Measurements from ENCODE around the gene CAMK2A. TPM values are rescaled to one million over a fixed set of nuclear protein-coding genes. Genes with fewer than 3 reads are reported as not detected.

The CAMK2A gene
- total RNA-seq, 1 experiment from 2014 or later = 0.13 TPM

DNA sequence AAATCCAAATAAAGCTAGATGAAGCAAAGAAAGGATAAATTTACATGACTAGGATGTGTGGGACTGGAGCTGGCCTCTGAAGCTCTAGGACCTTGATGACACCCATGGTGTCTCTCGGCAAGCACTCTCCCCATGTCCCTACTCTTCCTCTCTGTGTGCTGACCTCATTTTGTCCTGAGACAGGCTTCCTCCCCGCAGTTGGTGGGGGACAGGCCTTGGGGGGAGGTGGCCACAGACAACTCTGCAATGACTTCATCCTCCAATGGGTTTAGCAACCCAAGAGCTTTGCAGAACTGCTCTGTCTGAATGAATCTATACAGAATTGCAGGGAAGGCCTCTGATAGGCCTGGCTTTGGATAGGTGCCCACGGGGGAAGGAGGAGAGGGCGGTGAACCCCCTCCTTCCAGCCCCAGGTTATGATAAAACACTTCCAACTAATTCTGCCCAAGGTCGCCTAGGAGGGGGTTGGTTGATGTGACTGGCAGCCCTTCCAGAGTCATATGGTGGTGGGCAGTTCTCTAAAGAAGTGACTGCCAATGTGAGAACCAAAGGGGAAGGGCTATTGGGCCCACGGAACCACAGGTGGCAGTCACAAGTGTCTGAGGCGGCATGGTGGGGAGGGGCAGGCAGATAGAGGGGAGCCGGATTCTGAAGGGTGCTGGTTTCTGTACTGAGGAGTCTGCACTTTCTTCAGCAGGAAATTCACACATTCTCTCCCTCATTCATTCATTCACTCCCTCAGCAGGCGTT is 93.7 kb downstream of the CAMK2A start:
- H3K4me3 ChIP-seq = no peak overlapping the region

DNA sequence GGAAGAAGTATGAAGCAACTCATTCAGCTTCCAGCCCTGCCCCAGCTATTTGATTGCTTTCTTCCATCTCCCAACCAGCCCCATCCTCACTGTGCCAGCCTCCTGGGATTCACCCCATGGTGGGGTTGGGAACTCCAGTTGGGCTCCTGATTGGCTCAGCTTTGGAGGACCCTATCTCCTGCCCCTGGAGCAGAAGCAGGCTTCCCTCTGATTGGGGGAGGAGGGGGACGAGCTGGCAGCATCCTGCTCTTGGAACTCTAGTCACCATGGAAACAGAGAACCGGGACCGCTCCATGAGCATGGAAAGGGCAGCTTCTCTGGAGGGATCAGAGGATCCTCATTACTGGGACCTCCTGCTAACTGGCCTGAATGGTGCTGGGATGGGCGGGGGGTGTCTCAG is 97.1 kb downstream of the CAMK2A start:
- no peak overlapping the region for H3K4me2 ChIP-seq
- no peaks in the 10 kb centered on the region for H4K20me1 ChIP-seq (ENCODE audit: insufficient read depth)
- ChIA-PET CTCF (no interaction called here), POLR2A (ENCODE audit: unreplicated experiment) (no interaction called here)
- no peak overlapping the region for H3K4me3 ChIP-seq
- H3K9me3 ChIP-seq (ENCODE audit: insufficient read depth, low read depth) = no peaks in the 10 kb centered on the region
- H3K9me2 ChIP-seq (ENCODE audit: insufficient read depth) = no peaks in the 10 kb centered on the region
- no peaks in the 10 kb centered on the region for H3K36me3 ChIP-seq (ENCODE audit: low read depth)
- H3F3A ChIP-seq (ENCODE audit: insufficient read depth, low read depth) = no peaks in the 10 kb centered on the region
- intact Hi-C loops (cut with micrococcal nuclease; ENCODE audit: unreplicated experiment) = no loop called here
- 0 out of 2 replicates have a peak, but pooled peaks cover 5% of the 10 kb centered on the region for H3K4me1 ChIP-seq (replicated peaks; ENCODE audit: insufficient read depth)
- H2AFZ ChIP-seq = no peak overlapping the region
- DNase-seq = no peak
- no peak overlapping the region for H3K27ac ChIP-seq
- peaks cover 25% of the 10 kb centered on the region for H3K27me3 ChIP-seq (ENCODE audit: insufficient read depth, low read depth)
- no peaks in the 10 kb centered on the region for H3K79me2 ChIP-seq (ENCODE audit: low read depth)
- no TSS peak for BruUV-seq (replicated peaks)
- TF ChIP-seq, protein P1, sequence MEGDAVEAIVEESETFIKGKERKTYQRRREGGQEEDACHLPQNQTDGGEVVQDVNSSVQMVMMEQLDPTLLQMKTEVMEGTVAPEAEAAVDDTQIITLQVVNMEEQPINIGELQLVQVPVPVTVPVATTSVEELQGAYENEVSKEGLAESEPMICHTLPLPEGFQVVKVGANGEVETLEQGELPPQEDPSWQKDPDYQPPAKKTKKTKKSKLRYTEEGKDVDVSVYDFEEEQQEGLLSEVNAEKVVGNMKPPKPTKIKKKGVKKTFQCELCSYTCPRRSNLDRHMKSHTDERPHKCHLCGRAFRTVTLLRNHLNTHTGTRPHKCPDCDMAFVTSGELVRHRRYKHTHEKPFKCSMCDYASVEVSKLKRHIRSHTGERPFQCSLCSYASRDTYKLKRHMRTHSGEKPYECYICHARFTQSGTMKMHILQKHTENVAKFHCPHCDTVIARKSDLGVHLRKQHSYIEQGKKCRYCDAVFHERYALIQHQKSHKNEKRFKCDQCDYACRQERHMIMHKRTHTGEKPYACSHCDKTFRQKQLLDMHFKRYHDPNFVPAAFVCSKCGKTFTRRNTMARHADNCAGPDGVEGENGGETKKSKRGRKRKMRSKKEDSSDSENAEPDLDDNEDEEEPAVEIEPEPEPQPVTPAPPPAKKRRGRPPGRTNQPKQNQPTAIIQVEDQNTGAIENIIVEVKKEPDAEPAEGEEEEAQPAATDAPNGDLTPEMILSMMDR (conservative IDR thresholded peaks at IDR 0.05) = no peak
- no peak for TF ChIP-seq EZH2 (IDR thresholded peaks at IDR 0.05; ENCODE audit: low read depth)

More for the DNA sequence above, 93.7 kb downstream of the CAMK2A start:
- Histone ChIP-seq H3K36me3 (ENCODE audit: low read depth) (no peaks in the 10 kb centered on the region), H3F3A (ENCODE audit: insufficient read depth, low read depth) (no peaks in the 10 kb centered on the region), H3K79me2 (ENCODE audit: low read depth) (no peaks in the 10 kb centered on the region), H4K20me1 (ENCODE audit: insufficient read depth) (no peaks in the 10 kb centered on the region), H3K9me3 (ENCODE audit: insufficient read depth, low read depth) (no peaks in the 10 kb centered on the region), H3K4me1 (replicated peaks; ENCODE audit: insufficient read depth) (0 out of 2 replicates have a peak, but pooled peaks cover under 1% of the 10 kb centered on the region), H3K27ac (no peak overlapping the region), H3K4me2 (no peak overlapping the region), H3K9me2 (ENCODE audit: insufficient read depth) (no peaks in the 10 kb centered on the region), H3K27me3 (ENCODE audit: insufficient read depth, low read depth) (peaks cover 27% of the 10 kb centered on the region), H2AFZ (no peak overlapping the region)
- no TSS peak for BruUV-seq (replicated peaks)
- TF ChIP-seq EZH2 (IDR thresholded peaks at IDR 0.05; ENCODE audit: low read depth) = no peak
- TF ChIP-seq, protein P1 (conservative IDR thresholded peaks at IDR 0.05) = no peak
- no peak for DNase-seq
- intact Hi-C loops (cut with micrococcal nuclease; ENCODE audit: unreplicated experiment) = no loop called here
- POLR2A ChIA-PET (ENCODE audit: unreplicated experiment) = no interaction called here
- CTCF ChIA-PET = no interaction called here

DNA sequence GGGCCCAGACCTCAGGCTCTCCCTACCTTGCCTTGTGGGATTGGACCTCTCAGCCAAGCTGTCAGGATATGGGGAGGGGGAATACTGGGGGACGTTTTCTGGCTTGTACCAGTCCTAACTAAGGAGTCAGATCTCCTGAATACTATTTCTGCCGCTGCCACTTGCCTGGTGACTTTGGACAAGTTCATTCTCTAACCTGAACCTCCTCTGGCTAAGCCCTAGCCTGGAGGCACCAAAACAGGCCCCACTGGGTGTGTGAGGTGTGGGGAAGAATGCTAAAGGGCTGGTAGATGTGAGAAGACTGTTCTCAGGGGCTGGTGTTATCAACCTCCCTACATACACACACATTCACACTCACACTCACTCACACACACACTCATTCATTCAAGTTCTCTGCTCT is 98.6 kb downstream of the CAMK2A start:
- peak in 1 of 2 experiments; percentile 10 for DNase-seq
- no peaks in the 10 kb centered on the region for H3K36me3 ChIP-seq (ENCODE audit: low read depth)
- CTCF ChIA-PET = no interaction called here
- 0 out of 2 replicates have a peak overlapping the region, but pooled peaks have one; percentile 11 for H3K4me2 ChIP-seq
- H3K27me3 ChIP-seq (ENCODE audit: insufficient read depth, low read depth) = peaks cover 25% of the 10 kb centered on the region
- no peaks in the 10 kb centered on the region for H3F3A ChIP-seq (ENCODE audit: insufficient read depth, low read depth)
- no peaks in the 10 kb centered on the region for H3K79me2 ChIP-seq (ENCODE audit: low read depth)
- no peak overlapping the region for H3K27ac ChIP-seq
- no peak for TF ChIP-seq EZH2 (IDR thresholded peaks at IDR 0.05; ENCODE audit: low read depth)
- TF ChIP-seq, protein P1 (conservative IDR thresholded peaks at IDR 0.05) = no peak
- H2AFZ ChIP-seq = no peak overlapping the region
- intact Hi-C loops (cut with micrococcal nuclease; ENCODE audit: unreplicated experiment) = no loop called here
- 0 out of 2 replicates have a peak, but pooled peaks cover 5% of the 10 kb centered on the region for H3K4me1 ChIP-seq (replicated peaks; ENCODE audit: insufficient read depth)
- no peaks in the 10 kb centered on the region for H4K20me1 ChIP-seq (ENCODE audit: insufficient read depth)
- no peaks in the 10 kb centered on the region for H3K9me3 ChIP-seq (ENCODE audit: insufficient read depth, low read depth)
- no peak overlapping the region for H3K4me3 ChIP-seq
- BruUV-seq (replicated peaks) = no TSS peak
- POLR2A ChIA-PET (ENCODE audit: unreplicated experiment) = interaction anchor here (0.6 kb wide), 1 partner anchor 241 kb away, joined by 13 read pairs; no protein-coding TSS in a partner anchor
- H3K9me2 ChIP-seq (ENCODE audit: insufficient read depth) = no peaks in the 10 kb centered on the region
